ENCODE measurements around the gene TBX15.

The TBX15 gene

DNA sequence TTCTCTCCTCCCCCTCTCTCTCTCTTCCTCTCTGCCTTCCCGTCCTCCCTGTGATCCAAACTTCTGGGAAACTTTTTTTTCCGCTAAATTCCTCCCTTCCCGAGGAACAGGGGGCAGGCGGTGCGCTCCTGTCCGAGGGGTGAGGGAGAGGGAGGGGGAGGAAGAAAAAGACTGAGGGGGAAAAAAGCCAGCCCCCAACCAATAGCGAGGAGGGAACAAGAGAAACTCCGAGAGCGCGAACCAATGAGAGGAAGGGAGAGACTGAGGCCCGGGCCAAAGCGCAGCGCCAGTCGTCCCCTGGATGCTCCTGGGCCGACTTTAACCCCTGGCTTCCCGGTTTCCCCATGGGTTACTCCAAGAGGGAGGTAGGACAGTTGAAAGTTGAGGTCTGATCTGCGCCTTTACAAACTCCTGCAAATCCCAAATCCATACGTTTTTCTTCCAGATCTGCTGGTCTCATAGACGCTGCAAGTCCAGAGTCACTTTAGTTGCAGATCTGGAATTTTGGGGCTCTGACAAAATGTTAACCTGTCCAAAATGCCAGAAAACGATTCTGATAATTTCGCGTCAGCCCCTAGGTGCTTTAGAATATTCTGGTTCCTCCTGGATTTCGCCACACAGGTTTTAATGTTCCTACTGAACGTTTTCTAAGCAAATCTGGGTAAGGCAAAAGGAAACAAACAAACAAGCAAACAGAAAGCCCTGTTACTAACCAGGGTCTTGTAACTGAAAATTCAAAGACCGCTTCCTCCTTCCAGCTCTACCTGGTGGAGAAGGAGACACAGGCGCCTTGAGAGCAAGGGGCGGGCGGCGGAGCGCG, at the start of gene TBX15:
Gene TBX15, minus strand, starts transcription at position 158 of the 820 bp plus-strand sequence. CDS start 548 bp downstream, outside the sequence.
- DNase-seq (ENCODE audit: low read depth in 2 of 2), result no peak

DNA sequence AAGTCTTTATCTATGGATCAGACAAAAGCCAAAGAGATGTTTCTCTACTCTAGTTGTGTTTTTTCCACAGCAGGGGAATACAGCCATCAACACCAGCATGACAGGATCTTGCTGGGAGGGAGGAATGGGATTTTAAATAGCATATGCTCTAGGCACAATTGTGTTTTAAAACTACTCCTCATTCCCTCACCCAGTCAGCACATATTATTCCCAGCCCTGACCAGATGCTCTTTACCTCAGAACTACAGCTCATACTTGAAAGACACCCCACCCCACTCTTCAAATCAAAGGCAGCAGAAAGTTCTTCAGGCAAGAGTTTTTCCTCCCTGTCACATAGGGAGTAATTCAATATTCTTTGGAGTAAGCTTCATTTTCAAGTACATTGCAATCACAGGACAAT, 46.2 kb upstream of the TBX15 start:
- DNase-seq (ENCODE audit: low read depth in 2 of 2), result no peak

- DNase-seq (ENCODE audit: low read depth in 2 of 2), result no peak
Measured at GRCh38 chr1:119032986-119033385, 44.8 kb upstream of the TBX15 start.

- DNase-seq (ENCODE audit: low read depth in 2 of 2), result no peak
Measured at GRCh38 chr1:119027759-119028158, 39.6 kb upstream of the TBX15 start.

DNA sequence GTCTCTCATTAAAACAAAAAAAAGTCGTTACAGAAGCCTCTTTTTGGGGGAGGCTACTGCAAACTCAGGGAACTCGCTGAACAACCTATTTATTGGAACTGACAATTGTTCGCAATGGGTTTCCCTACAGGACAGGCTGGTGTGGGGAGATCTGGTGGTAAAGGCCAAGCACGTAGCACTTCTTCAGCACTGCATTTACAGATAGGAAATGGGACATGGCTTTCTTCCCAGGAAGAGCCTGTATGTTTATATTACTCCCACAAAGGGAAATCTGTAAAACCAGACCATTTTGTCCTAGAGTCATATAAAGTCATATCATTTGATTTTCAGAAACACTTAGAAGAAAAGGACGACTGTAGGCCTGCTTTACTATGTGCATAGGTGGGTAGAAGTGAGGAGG, 38.8 kb upstream of the TBX15 start:
- no peak for DNase-seq (ENCODE audit: low read depth in 2 of 2)

DNA sequence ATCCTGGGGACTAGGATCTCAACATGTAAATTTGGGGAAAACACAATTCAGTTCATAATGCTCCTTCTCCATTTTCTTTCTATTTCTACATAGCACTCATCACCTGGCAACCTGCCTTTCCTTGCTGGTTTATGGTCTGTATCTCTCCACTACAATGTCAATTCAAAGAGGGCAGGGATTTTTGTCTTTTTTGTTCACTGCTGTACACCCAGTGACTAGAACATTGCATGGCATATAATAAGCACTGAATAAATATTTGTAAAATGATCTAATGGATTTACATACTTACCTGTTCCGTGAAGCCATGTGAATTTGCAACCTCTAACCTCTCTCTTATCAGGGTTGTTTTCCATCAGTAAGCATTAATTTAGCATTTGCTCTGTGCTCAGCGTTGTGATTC, 27.4 kb upstream of the TBX15 start:
- no peak for DNase-seq (ENCODE audit: low read depth in 2 of 2)

- DNase-seq (ENCODE audit: low read depth in 2 of 2), result no peak
Measured at GRCh38 chr1:119012383-119012782, 24.2 kb upstream of the TBX15 start.

GRCh38 chr1:119011706-119012105, 23.6 kb upstream of the TBX15 start:
- no peak for DNase-seq (ENCODE audit: low read depth in 2 of 2)

- no peak for DNase-seq (ENCODE audit: low read depth in 2 of 2)
Measured at GRCh38 chr1:119011116-119011515, 23.0 kb upstream of the TBX15 start.

- DNase-seq (ENCODE audit: low read depth in 2 of 2), result no peak
Measured at GRCh38 chr1:119010201-119010600, 22.1 kb upstream of the TBX15 start.

GRCh38 chr1:119009312-119009655, 21.1 kb upstream of the TBX15 start:
- DNase-seq (ENCODE audit: low read depth in 2 of 2), result no peak

DNA sequence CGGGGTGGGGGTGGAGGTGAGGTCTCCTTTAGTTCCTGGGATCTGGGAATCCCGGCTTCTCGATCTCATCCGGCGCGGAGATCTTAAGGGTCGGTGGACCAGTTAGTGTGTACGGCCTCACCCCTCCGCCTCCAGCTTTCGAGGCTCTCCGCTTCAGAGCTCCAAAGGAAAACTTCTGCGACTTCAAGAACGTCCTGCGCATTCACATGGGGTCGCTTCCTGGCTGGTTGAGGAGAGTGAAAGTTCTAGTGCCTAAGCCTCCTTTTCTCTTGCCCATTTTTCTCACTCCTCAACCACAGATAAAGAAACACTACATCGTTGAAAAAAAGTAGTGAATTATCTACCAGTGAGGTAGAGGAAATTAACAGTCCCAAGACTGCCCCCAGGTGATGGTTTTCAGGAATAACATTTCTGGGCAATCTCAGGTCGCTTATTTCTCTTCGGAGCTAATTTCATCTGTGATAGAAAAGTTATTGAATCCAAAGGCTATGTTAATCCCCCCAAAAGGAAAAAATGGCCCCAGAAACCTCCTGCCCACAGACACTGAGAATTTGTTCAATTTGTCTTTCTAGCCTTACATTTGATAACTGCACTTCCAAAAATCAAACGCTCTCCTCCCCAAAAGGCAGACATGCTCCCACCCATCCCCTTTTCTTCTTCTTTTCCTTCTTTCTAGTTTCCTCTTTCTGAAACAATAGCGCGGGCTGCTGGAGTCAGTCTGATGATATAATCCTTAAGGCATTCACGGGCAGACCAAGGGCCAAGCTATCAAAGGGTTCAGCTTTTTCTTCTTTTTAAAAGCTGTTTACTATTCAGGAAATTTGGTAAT, 20.6 kb upstream of the TBX15 start:
- DNase-seq (ENCODE audit: low read depth in 2 of 2), result no peak

DNA sequence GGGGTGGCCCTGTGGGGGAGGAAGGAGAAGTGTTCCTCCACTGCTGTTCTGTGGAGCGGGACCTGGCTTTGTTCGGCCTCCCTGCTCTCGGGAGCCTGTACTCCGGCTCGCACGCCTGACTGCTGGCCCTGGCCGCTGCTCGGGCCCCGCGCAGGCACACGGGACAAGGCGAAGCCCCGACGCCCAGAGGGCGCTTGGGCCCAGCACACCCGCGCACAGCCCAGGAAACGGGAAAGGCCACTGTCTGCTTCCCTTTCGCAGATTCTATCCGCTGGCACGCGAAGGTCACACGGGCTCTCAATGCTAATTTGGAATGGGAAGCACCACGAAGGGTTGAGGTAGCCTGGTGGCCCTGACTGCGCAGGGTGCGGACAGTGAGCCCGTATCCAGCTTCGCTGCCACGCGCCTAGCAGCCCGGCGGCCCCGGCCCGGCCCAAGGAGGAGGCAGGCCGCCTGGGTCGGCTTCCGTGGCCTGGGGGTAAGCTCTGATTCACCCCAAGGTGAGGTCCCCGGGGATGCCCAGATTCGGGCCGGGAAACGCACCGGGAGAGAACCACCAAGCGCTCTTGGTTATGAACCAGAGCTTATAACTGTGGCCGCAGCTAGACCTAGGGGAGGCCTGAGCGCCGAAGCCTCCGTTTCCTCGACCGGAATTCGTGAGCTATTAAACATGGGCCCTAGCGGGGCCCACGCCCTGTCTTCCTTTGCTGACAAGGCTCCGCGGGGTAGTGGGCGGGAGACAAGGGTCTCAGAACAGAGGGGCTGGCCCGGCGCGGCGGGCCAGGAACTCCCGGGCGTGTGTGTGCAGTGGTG, 19.7 kb upstream of the TBX15 start:
- no peak for DNase-seq (ENCODE audit: low read depth in 2 of 2)

- DNase-seq (ENCODE audit: low read depth in 2 of 2), result no peak
Measured at GRCh38 chr1:119007339-119007669, 19.2 kb upstream of the TBX15 start.

- DNase-seq (ENCODE audit: low read depth in 2 of 2), result no peak
Measured at GRCh38 chr1:119006406-119007279, 18.5 kb upstream of the TBX15 start.

DNA sequence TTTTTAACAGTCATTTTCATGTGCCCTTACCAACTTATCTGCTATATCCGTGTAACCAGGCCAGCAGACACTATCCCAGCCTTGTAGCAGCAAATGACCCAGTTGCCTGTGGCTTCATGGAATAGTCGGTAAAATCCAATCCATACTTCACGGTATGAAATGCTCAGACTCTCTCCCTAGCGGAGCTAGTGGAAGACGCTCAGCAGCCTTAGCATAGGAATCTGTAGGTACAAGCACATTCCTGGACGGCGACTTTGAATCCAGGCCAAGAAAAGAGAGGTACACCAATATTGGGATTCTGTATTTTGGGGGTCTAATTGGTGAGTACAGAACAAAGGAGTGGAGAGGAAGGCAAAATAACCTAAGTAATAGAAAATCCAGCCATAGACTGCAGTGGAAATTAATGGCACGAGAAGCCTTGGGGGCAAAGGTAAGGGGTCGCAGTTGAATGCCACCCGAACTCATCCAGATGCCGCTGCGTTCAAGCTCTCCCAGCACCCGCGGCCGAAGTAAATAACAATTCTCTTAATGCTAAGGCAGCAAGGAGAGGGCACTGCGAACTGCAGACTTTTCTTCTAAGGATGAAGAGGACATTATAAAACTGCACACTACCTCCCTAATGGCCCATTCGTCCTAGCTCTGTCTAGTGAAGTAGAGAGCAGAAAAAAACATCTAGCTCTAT, 17.7 kb upstream of the TBX15 start:
- DNase-seq (ENCODE audit: low read depth in 2 of 2), result no peak

GRCh38 chr1:119004781-119005180, 16.6 kb upstream of the TBX15 start:
- no peak for DNase-seq (ENCODE audit: low read depth in 2 of 2)

DNA sequence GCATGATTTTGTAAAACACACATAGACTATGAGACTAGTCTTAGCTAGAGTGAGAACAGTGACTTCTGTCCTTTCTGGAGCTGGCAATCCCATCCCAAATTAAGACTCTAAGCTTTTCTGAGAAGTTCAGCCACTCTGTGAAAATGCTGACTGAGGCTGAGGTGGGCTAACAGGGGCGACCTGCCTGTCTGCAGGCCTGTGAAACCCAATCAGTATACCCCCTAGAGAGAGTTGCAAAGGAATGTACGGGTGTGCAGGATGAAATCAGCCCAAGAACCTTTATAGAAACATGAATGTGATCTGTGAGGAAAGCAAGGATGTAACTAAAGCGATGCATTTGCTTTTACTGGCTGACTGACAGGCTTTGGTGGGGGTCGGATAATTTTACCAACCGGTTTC, 16.0 kb upstream of the TBX15 start:
- DNase-seq (ENCODE audit: low read depth in 2 of 2), result no peak

GRCh38 chr1:119003413-119004128, 15.4 kb upstream of the TBX15 start:
- no peak for DNase-seq (ENCODE audit: low read depth in 2 of 2)

DNA sequence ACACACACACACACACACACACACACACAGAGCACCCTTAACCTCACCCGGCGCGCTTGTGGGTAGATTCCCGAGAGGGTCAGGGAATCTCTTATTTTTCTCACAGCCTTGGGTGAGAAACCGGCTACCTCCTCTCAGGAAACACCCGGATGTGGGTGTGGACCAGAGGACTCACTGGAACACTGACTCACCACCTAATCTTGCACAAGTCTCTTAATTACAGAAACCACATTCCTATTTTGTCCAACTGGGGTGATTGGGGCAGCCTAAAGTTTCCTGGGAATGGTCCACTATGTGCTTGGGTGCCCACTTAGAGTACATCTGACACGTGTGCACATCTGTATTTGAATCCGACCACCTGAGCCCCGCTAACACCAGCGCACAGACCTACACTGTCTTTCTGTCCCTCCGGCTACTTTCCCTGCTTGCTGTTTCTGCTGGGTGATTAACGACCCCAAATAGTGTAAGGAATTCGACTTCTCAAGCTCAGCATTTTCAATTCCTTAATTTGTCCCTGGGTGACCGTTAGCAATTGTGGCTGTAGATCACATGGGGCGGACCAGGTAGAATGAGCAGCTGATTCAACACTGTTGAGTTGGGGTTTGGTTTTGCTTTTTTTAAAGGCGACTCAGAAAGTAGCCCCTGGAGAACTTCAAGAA, 14.0 kb upstream of the TBX15 start:
- no peak for DNase-seq (ENCODE audit: low read depth in 2 of 2)

Data from stimulated activated CD8-positive, alpha-beta memory T cell treated with anti-CD3 and anti-CD28 coated beads, Interleukin-7, amount 100 ng/mL, for 1 hour (primary cell).